M059J (cell line): ENCODE data around the gene TMEM132E. TPM values are rescaled to one million over a fixed set of nuclear protein-coding genes. Genes with fewer than 3 reads are reported as not detected.

Source experiments
- DNase-seq: peaks from one replicate; pipeline ENCODE4 v3.0.0-alpha.2; 2012; ENCODE audit warnings: low read depth
- total RNA-seq: library from RNA; depleted of rRNA; stranded (reverse); fragments of >200 nt; shearing (Covaris generic); gene quantifications from 2 replicates; pipeline ENCODE4 v1.2.3, GENCODE V29; 2014; rRNA removed

Gene TMEM132E
- total RNA-seq, 1 experiment from 2014 or later, result 0.39 TPM

- no peak for DNase-seq
Observed at GRCh38 chr17:34665150-34665806, 85.9 kb downstream of the TMEM132E start.

GRCh38 chr17:34665819-34666763 lies 86.7 kb downstream of the TMEM132E start:
- no peak for DNase-seq

DNA sequence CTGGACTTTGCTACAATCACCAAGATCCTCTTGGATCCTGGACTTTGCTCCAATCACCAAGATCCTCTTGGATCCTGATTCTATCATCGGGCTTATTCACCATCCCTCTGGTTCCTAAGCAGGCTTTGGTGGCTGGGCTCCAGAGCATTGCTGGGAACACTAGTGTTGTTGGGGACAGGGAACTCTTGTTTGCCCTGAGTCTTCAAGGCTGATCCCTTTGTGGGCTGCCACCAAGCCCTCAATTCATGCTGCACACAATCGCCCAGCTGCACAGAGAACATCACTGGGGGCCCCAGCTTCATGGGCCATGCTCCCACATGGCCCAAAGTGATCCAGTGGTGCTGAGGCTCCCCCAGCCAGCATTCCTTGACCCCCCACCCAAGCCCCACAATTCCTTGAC lies 88.3 kb downstream of the TMEM132E start:
- DNase-seq, result no peak

GRCh38 chr17:34668206-34668605 lies 88.8 kb downstream of the TMEM132E start:
- DNase-seq, result no peak

- DNase-seq, result no peak
Observed at GRCh38 chr17:34669511-34669910, 90.1 kb downstream of the TMEM132E start.

DNA sequence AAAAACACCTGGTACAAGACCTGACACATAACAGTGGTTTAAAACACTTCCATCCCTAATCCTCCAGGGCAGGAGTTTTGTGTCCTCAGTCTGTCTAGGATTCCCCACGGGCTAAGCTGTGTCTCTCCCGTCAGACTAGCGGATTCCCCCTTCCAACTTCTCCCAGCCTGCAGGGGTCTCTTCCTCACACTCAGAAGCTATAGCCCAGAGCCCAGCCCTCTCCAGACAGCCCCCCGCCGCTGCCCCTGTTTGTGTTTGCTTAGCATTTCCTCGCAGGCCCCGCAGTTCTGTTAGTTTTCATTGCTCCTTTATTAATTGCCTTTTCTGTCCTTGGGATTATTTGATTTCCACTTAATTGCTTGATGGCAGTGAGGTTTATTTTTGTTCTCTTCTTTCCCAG lies 91.2 kb downstream of the TMEM132E start:
- DNase-seq, result no peak

GRCh38 chr17:34671191-34671590 lies 91.8 kb downstream of the TMEM132E start:
- no peak for DNase-seq

DNA sequence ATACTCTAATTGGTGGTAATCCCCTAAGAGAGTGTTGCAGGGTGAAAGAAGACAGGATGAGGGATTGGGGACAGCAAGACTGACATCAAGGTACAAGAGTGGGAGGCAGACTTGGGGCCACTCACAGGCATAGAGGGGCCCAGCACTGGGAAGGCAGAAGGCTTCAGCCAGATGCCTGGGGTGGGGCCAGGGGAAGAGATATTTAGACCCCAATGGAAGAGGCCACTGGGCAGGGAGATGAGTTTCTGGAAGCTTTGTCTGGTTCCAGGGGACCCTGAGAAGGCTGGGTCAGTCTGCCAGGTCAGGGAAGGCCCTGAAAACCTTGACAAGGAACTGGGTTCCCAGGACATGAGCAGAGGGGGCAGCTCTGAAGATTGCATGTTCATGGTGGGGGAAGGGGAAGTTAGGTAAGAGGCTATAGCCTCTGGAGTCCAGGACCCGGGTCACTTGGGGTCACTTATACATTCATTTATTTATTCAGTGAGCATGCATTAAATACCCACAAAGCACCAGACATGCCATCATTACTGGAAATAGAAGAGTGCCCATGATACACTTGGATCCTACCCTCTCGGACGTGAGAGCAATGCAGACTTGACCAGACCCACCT lies 92.9 kb downstream of the TMEM132E start:
- no peak for DNase-seq

- DNase-seq, result no peak
Observed at GRCh38 chr17:34673516-34673915, 94.1 kb downstream of the TMEM132E start.

DNA sequence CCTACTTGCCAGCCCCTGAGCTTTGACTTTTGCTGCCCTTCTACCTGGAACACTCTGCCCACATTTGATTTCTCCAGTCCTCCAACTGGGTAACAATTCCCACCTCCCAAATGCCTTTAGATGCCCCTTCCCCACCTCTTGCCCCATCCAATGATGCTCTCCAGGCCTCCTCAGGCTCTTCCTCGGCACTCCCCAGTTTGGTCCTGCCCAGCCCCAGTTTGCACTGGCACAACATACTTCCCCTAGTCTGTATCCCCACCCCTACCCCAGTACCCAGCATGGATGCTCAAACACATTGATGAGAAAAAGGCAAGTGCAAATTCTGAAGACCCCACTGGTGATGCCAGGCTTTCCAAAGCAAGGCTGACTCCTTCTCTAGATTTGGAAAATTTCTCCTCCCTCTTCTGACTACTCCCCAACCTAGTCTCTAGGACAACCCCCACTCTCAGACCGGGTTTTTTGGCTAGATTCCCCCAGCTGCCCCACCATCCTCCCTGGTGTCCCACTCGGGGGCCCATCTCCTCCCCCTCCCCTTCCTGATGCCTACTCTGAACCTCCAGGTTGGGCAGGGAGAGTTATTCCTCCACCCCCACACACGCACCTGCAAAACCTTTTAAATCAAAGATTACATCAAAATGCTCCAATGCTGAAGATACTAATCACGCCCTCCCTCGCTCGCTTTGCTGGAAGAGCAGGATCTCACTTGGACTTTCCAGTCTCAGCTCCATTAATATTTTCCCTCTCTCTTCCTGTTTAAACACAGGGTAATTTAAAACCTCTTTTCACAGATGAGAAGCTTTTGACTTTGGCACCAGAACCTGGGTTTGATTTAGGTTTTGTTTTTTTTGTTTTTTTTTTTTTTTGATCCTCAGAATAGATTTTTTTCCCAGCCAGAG lies 94.9 kb downstream of the TMEM132E start:
- no peak for DNase-seq

GRCh38 chr17:34675143-34675542 lies 95.8 kb downstream of the TMEM132E start:
- no peak for DNase-seq

DNA sequence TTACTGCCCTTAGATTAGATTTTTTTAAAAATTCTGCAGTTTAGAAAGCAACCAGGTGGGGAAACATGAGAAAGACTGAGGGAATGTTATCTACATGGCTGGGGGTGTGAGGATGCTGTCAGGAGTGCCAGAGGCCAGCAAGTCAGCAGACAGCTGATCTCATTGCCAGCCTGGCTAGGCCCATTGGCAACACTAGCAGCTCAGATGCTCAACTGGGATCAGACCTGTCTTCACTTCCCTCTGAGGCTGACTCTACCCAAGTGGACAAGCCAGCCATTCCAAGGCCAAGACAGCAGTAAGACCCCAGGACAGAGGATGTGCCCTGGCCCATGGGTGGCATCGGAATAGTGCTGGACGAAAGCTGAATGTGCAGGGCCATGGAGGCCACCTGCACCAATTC lies 96.2 kb downstream of the TMEM132E start:
- DNase-seq, result no peak

GRCh38 chr17:34680151-34680550 lies 100.8 kb downstream of the TMEM132E start:
- no peak for DNase-seq

DNA sequence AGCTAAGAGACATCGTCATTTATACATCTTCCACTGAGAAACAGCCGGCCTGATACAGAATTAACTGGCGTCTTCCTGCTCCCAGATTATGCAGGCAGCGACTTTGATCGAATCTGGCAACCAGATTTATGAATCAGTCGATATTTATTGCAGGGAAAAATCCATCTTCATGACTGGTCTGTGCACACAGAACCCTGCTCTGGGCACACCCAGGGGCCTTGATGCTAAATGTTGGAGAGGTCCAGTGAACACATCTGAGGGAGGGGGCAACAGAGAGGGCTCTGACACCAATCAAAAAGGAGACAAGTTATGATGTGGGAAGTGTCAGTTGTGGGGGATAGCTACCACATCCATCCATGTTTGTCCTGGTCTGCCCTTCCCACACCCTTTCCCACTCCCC lies 102.9 kb downstream of the TMEM132E start:
- DNase-seq, result no peak

GRCh38 chr17:34683390-34683789 lies 104.0 kb downstream of the TMEM132E start:
- no peak for DNase-seq

Other genes starting within 250 kb of the TMEM132E start
- gene CCL13, start 223.1 kb upstream of the TMEM132E start, total RNA-seq, result not detected in 2 replicates
- not detected in 2 replicates for gene CCL1, start 216.3 kb upstream of the TMEM132E start, total RNA-seq